GM18909 (cell line): ENCODE results near the gene WDR5.

Experiments used
- ATAC-seq: cut with Tn5 transposase; IDR thresholded peaks from one replicate; pipeline ENCODE4 v1.9.1; 2021; ENCODE audit warnings: mild to moderate bottlenecking; ENCODE audit not compliant: unreplicated experiment, poor library complexity

Gene WDR5

GRCh38 chr9:134172198-134173126 is 36.6 kb downstream of the WDR5 start:
- ATAC-seq = no peak

- ATAC-seq = no peak
These were observed 37.5 kb downstream of the WDR5 start for GRCh38 chr9:134173127-134174072.

GRCh38 chr9:134174073-134174449 is 38.2 kb downstream of the WDR5 start:
- ATAC-seq = no peak

DNA sequence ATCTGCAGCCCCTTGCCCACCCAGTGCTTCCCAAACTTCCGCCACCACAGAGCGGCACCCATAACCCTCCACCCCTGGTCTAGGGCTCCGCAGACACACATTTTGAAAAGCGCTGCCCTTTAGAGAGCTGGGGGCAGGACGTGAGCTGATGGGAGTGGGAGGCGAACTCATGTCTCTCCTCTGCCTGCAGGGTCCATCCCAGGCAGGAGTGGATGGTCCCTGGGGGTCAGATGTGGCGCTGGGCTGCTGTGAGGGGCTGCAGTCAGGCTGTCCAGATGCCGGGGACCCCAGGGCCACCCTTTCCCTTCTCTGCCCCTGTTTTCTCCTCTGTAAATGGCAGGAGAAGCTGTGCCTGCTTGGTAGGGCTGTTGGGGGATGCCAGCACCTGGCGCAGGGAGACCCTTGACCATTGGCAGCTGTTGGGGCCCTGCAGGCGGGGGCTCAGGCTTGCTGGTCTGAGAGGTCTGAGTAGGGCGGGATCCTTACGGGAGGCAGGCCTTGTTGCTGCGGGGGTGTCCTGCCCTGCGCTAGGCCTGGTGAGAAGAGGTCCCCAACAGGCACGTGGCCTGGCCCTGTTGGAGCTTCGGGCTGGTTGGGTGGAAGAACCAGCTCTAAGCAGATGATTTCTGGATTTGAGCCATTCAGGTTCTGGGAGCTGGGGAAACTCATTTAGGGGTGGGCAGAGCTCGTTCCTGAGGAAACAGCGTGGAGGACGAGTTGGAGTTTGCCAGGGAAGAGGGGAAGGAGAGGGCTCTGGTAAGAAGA is 38.8 kb downstream of the WDR5 start:
- no peak for ATAC-seq

- ATAC-seq = no peak
These were observed 39.5 kb downstream of the WDR5 start for GRCh38 chr9:134175291-134175807.

DNA sequence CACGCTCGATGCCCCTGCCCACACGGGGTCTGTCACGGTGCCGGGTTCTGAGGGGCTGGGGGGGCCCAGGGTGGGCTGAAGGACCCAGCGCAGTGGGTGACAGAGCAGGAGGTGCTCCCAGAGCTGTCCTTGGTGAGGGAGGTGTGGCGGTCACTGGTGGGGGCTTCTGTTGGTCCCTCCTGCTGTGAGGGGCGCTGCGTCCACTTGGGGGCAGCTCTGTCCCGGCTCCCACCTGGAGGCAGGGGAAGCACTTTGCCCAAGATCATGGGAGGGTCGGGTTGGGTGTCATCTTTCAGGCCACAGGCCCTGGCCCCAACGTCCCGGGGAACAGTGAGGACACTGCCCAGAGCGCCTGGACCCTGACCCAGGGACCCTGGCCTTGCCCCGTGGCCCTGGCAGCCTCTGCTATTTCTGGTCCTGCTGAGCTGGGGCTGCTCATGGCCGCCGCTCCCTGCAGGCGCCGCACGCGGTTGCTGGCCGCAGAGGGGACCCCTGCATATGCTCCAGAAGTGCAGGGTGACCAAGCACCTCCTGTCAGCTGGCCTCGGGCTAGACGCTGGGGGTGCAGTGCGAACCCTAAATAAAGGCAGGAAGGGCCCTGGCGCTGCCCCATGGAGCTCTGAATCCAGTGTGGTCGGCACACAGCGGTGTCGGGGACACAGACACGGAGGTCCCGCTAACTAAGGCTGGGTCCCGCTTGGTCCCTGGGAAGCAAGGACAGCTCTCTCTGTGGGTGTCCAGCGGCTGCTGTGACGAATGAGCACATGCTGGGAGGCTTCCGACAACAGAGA is 40.1 kb downstream of the WDR5 start:
- ATAC-seq = no peak

GRCh38 chr9:134176599-134176968 is 40.7 kb downstream of the WDR5 start:
- ATAC-seq = no peak

GRCh38 chr9:134177186-134177585 is 41.3 kb downstream of the WDR5 start:
- no peak for ATAC-seq

DNA sequence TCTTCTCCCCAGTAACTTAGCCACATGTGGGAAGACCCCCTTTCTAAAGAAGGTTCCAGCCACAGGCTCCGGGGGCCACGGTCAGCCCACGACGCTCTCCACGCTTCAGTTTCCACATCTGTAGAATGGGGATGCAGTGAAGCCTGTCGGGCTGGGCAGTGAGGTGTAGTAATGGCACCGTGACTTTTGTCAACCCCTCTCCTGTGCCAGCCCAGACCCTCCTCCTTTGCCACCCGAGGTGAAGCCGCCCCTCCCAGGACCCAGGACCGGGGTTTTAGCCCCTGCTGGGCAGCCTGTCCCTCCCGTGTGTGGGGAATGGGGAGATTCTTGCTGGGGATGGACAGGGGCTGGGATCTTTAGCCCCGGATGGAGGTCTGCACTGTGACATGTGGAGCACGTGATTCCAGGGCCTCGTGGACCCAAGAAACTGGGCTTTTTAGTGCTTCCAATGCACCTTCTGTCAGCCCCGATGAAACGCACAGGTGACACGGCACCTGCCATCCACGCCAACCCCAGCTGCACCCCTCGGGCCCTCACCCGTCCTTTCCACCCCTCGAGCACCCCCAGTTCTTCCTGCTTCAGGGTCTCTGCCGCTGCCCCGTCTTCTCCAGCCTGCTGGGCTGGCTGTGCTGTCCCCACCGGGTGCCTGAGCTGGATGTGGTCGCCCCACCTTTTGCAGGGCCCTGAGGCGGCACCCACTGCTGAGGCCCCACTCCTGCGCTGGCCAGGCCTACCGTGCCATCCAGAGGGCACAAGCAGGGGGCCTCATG is 41.9 kb downstream of the WDR5 start:
- ATAC-seq = no peak

DNA sequence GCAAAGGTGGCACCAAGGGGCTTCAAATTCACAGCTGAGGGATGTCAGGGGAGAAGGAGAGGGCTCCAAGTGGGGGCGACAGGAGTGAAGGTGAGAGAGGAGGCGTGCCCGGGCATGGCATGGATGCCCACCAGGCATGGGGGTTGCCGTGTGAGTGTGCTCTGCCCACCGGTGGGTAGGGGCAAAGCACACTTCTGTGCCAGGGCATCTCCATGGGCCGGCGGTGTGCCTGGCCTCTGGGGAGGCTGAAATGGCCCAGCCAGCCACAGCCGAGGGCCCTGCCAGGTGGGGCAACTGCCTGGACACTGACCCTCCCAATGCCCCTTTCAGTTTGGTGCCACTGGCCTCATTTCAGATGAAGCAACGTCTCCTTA is 42.5 kb downstream of the WDR5 start:
- ATAC-seq = no peak

GRCh38 chr9:134178768-134179551 is 43.1 kb downstream of the WDR5 start:
- no peak for ATAC-seq

GRCh38 chr9:134179595-134179917 is 43.7 kb downstream of the WDR5 start:
- no peak for ATAC-seq

DNA sequence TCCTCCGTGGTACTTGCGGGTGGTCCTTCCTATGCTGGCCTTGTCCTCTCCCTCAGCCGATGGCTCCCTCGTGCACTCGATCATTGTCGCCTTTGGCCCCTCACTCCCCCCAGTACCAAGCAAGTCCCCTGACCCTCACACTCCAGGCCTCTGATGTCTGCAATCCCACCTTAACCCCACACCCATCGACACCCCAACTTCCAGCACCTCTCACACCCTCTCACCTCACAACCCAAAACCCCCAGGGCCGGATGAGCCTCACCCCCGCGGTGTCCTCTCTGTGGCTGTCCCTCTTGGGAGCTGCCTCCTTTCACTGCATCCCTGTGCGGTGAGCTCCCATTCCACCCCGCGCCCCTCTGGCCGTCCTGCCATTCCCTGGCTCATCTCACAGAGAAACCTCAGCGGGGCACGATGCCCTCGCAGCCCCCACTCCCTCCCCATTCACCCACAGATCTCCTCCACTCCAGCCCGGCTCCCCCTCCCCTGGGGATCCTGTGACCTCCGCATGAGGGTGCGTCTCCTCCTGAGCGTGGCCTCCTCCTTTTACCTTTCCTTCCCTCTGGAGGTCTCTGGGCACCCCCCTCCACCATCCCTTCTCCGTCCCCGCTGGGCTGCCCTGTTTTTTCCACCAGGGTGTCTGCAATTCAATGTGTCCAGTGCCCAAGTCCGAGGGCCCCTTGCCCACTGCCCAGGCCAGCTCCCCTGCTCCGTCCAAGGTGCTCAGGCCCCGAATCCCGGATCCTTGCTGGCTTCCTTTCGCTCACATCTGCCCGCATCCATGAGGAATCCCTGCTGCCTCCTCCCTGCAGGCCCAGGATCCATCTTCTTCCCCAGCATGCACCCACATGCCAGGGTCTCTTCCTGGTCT is 44.3 kb downstream of the WDR5 start:
- no peak for ATAC-seq

- no peak for ATAC-seq
These were observed 45.1 kb downstream of the WDR5 start for GRCh38 chr9:134180786-134181647.

- no peak for ATAC-seq
These were observed 45.8 kb downstream of the WDR5 start for GRCh38 chr9:134181648-134182034.

DNA sequence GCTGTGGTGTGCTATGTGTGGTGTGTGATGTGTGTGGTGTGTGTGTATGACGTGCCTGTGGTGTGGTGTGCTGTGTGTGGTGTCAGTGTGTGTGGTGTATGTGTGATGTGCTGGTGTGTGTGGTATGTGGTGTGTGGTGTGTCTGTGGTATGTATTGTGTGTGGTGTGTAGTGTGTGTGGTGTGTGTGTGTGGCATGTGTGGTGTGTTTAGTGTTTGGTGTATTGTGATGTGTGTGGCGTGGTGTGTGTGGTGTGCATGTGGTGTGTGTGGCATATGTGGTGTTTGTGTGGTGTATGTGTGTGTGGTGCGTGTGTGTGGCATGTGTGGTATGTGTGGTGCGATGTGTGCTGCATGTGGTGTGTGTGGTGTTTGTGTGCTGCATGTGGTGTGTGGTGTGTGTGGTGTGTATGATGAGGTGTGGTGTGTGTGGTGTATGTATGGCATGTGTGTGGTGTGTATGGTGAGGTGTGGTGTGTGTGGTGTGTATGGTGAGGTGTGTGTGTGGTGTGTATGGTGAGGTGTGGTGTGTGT is 46.7 kb downstream of the WDR5 start:
- ATAC-seq = no peak
